BLaER1 (cell line): ENCODE data around the gene SOAT1.
"Not testable (repeated sequence)": the region's sequence is repeated elsewhere in the genome, so short reads cannot be mapped to it uniquely, and the experiment has no call there.

ENCODE experiments used
- H3K27ac ChIP-seq: shearing (Covaris generic); formaldehyde crosslinking; 2 replicates; pipeline ENCODE4 v1.8.1; 2022
- H3K27me3 ChIP-seq: shearing (Covaris generic); formaldehyde crosslinking; 2 replicates; pipeline ENCODE4 v1.8.1; 2022
- H3K36me3 ChIP-seq: shearing (Covaris generic); formaldehyde crosslinking; 2 replicates; pipeline ENCODE4 v1.8.1; 2022
- H3K4me1 ChIP-seq: shearing (Covaris generic); formaldehyde crosslinking; 2 replicates; pipeline ENCODE4 v1.8.1; 2022
- H3K4me2 ChIP-seq: shearing (Covaris generic); formaldehyde crosslinking; 2 replicates; pipeline ENCODE4 v1.8.1; 2022
- H3K4me3 ChIP-seq: shearing (Covaris generic); formaldehyde crosslinking; 2 replicates; pipeline ENCODE4 v1.8.1; 2022
- H3K9ac ChIP-seq: shearing (Covaris generic); formaldehyde crosslinking; 2 replicates; pipeline ENCODE4 v1.8.1; 2022
- H3K9me3 ChIP-seq: shearing (Covaris generic); formaldehyde crosslinking; 2 replicates; pipeline ENCODE4 v1.8.1; 2022
- H4K20me1 ChIP-seq: shearing (Covaris generic); formaldehyde crosslinking; 2 replicates; pipeline ENCODE4 v1.8.1; 2022
- Cebpa-rat ChIP-seq: shearing (Covaris generic); IDR thresholded peaks from 2 replicates; pipeline ENCODE4 v1.8.1; 2022

Gene SOAT1

GRCh38 chr1:179372160-179372559, 78.6 kb downstream of the SOAT1 start:
- H3K27me3 ChIP-seq = no peaks in the 10 kb centered on the region
- TF ChIP-seq Cebpa-rat = no peak
- H3K27ac ChIP-seq = no peak overlapping the region
- H4K20me1 ChIP-seq = no peaks in the 10 kb centered on the region
- no peak overlapping the region for H3K9ac ChIP-seq
- H3K4me1 ChIP-seq = no peaks in the 10 kb centered on the region
- no peak overlapping the region for H3K4me3 ChIP-seq
- H3K4me2 ChIP-seq = no peak overlapping the region
- no peaks in the 10 kb centered on the region for H3K9me3 ChIP-seq
- no peaks in the 10 kb centered on the region for H3K36me3 ChIP-seq

- no peak overlapping the region for H3K4me2 ChIP-seq
- no peaks in the 10 kb centered on the region for H4K20me1 ChIP-seq
- TF ChIP-seq Cebpa-rat = no peak
Measured at GRCh38 chr1:179376223-179376622, 82.6 kb downstream of the SOAT1 start.

DNA sequence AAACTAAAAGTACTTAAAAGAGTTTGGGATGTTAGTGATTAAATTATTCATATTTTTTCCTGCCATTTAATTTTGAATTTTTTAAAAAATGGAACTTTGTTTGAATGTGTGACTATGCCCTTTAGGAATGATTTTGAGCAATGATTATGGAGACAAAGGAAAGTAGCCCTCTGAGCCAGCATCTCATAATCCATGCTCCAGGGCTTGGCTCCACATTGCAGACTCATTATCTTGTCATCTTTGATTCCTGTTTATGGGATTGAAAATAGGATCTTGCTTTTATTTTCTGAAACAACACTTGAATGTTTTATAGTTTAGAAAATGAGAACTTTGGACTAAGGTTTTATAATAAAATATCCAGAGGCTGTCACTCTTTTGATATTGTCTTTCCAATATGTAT, 86.7 kb downstream of the SOAT1 start:
- TF ChIP-seq Cebpa-rat = no peak
- Histone ChIP-seq H3K36me3 (no peaks in the 10 kb centered on the region), H3K4me2 (no peak overlapping the region), H3K9ac (no peak overlapping the region), H3K27ac (no peak overlapping the region), H3K4me1 (no peaks in the 10 kb centered on the region), H3K4me3 (no peak overlapping the region), H4K20me1 (no peaks in the 10 kb centered on the region), H3K9me3 (no peaks in the 10 kb centered on the region), H3K27me3 (no peaks in the 10 kb centered on the region)

More at GRCh38 chr1:179376223-179376622, 82.6 kb downstream of the SOAT1 start:
- Histone ChIP-seq H3K27ac (no peak overlapping the region), H3K4me3 (no peak overlapping the region), H3K9ac (no peak overlapping the region), H3K27me3 (no peaks in the 10 kb centered on the region), H3K36me3 (no peaks in the 10 kb centered on the region), H3K9me3 (no peaks in the 10 kb centered on the region), H3K4me1 (no peaks in the 10 kb centered on the region)

- no peaks in the 10 kb centered on the region for H3K9me3 ChIP-seq
- H3K4me1 ChIP-seq = no peaks in the 10 kb centered on the region
- H3K4me3 ChIP-seq = no peak overlapping the region
- no peak overlapping the region for H3K4me2 ChIP-seq
- H3K36me3 ChIP-seq = no peaks in the 10 kb centered on the region
- no peaks in the 10 kb centered on the region for H3K27me3 ChIP-seq
- H3K9ac ChIP-seq = no peak overlapping the region
- TF ChIP-seq Cebpa-rat = no peak
- H4K20me1 ChIP-seq = no peaks in the 10 kb centered on the region
- H3K27ac ChIP-seq = no peak overlapping the region
Measured at GRCh38 chr1:179384027-179384426, 90.4 kb downstream of the SOAT1 start.

GRCh38 chr1:179385510-179385909, 91.9 kb downstream of the SOAT1 start:
- Histone ChIP-seq H3K27me3 (no peaks in the 10 kb centered on the region), H3K4me1 (no peaks in the 10 kb centered on the region), H3K9ac (no peak overlapping the region), H3K9me3 (no peaks in the 10 kb centered on the region), H3K4me3 (no peak overlapping the region), H3K27ac (no peak overlapping the region), H4K20me1 (no peaks in the 10 kb centered on the region), H3K36me3 (no peaks in the 10 kb centered on the region), H3K4me2 (no peak overlapping the region)
- TF ChIP-seq Cebpa-rat = no peak

- Histone ChIP-seq H3K9me3 (peaks cover 30% of the 10 kb centered on the region), H3K27ac (no peak overlapping the region), H3K36me3 (no peaks in the 10 kb centered on the region), H3K4me2 (no peak overlapping the region), H3K4me1 (no peaks in the 10 kb centered on the region), H3K27me3 (no peaks in the 10 kb centered on the region), H4K20me1 (no peaks in the 10 kb centered on the region), H3K4me3 (no peak overlapping the region), H3K9ac (no peak overlapping the region)
- TF ChIP-seq Cebpa-rat = no peak
Measured at GRCh38 chr1:179393721-179394120, 100.1 kb downstream of the SOAT1 start.

- H3K4me3 ChIP-seq, H3K9me3 ChIP-seq, H3K9ac ChIP-seq, H3K4me1 ChIP-seq, H4K20me1 ChIP-seq, H3K27ac ChIP-seq, H3K4me2 ChIP-seq, H3K27me3 ChIP-seq, H3K36me3 ChIP-seq: not testable (repeated sequence)
Measured at GRCh38 chr1:179399399-179399798, 105.8 kb downstream of the SOAT1 start.
